DND-41 (cell line): ENCODE data around the gene GCC2.
A peak's percentile ranks its signal among the peaks of the same experiment; 100 is the strongest.

Experiments used
- ATAC-seq: fragments of 200-7000 bp; cut with Tn5 transposase; 3 replicates; pipeline ENCODE4 v1.9.1; 2021; ENCODE audit warnings: low read depth; ENCODE audit not compliant: insufficient read depth
- DNase-seq: peaks from one replicate; pipeline ENCODE4 v3.0.0-alpha.2; 2020
- H2AFZ ChIP-seq: 2 replicates; pipeline ENCODE4 v1.6.0; 2012; ENCODE audit warnings: low read depth, low read length
- H3K27ac ChIP-seq: 2 replicates; pipeline ENCODE4 v1.5.1; 2012; ENCODE audit warnings: low read length, inconsistent platforms
- H3K27me3 ChIP-seq: fragments of 200-600 bp; sonication (generic); 2 replicates; pipeline ENCODE4 v1.6.0; 2012; ENCODE audit warnings: low read length, mild to moderate bottlenecking, inconsistent platforms; ENCODE audit not compliant: insufficient read depth, poor library complexity
- H3K36me3 ChIP-seq: 2 replicates; pipeline ENCODE4 v1.5.1; 2012; ENCODE audit warnings: low read length, inconsistent platforms; ENCODE audit not compliant: insufficient read depth
- H3K4me1 ChIP-seq: 2 replicates; pipeline ENCODE4 v1.5.1; 2012; ENCODE audit warnings: mild to moderate bottlenecking, low read length; ENCODE audit not compliant: insufficient read depth
- H3K4me2 ChIP-seq: 2 replicates; pipeline ENCODE4 v1.6.0; 2012; ENCODE audit warnings: mild to moderate bottlenecking, moderate library complexity, low read length, inconsistent platforms; ENCODE audit not compliant: insufficient read depth
- H3K4me3 ChIP-seq, 2 experiments: fragments of 200-600 bp in 1 of 2; shearing (Covaris generic) in 1 of 2; 2 replicates each; pipeline ENCODE4 v1.5.1; 2012 to 2016; ENCODE audit warnings: inconsistent platforms in 2 of 2, low read length in 2 of 2, mild to moderate bottlenecking in 2 of 2, low read depth in 1 of 2, moderate library complexity in 1 of 2
- H3K79me2 ChIP-seq: 2 replicates; pipeline ENCODE4 v1.6.0; 2012; ENCODE audit warnings: low read length, inconsistent platforms; ENCODE audit not compliant: insufficient read depth
- H3K9ac ChIP-seq: 2 replicates; pipeline ENCODE4 v1.6.0; 2012; ENCODE audit warnings: low read depth, mild to moderate bottlenecking, inconsistent platforms, low read length, moderate library complexity
- H3K9me3 ChIP-seq: 2 replicates; pipeline ENCODE4 v1.5.1; 2012; ENCODE audit warnings: low read length, moderate library complexity, mild to moderate bottlenecking, inconsistent platforms; ENCODE audit not compliant: insufficient read depth, severe bottlenecking
- H4K20me1 ChIP-seq: 2 replicates; pipeline ENCODE4 v1.6.0; 2012; ENCODE audit warnings: low read length; ENCODE audit not compliant: insufficient read depth
- EZH2 ChIP-seq: IDR thresholded peaks from 3 replicates; pipeline ENCODE4 v1.6.1; 2012; ENCODE audit warnings: borderline replicate concordance, low read depth, mild to moderate bottlenecking, moderate library complexity, low read length, inconsistent platforms; ENCODE audit not compliant: severe bottlenecking
- TF ChIP-seq, protein P1 (sequence below): IDR thresholded peaks from 2 replicates; pipeline ENCODE4 v1.5.1; 2012; ENCODE audit warnings: borderline replicate concordance, low read length, moderate library complexity, mild to moderate bottlenecking; ENCODE audit not compliant: poor library complexity, severe bottlenecking; ENCODE audit errors: extremely low read depth

The GCC2 gene

DNA sequence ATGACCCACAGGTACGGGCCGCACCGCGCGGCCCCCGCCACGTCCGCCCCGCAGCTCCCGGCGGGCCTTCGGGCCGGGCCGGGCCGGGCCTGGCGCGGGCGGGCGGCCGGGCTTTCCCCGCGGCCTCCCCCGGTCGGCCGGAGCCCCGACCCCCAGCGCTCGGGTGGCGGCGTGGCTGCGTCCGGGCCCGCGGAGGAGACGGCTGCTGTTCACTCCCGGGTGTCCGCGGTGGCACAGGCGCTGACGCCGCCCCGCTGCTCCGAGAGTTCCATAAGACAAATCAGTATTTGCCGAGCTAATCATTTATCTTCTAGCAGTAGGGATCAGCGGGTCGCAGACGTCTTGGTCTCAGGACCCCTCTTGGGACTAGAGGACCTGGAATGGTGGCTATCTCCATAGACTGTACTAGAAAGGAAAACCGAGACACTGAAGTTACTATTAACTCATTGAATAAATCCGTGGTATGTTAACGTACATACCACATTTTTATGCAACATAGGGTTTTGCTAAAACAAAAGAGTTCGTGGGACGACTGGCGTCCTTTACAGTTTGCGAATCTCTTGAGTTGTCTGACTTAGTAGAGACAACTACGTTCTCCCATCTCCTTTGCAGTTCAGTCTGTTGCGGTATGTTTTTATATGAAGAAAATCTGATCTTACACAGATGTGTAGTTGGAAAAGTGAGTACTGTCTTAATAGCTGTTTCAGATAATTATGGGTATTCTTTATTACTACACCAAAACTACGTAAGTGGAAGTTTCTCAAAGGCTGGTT is 85.8 kb downstream of the GCC2 start:
- Histone ChIP-seq H4K20me1 (peaks cover 6% of the 10 kb centered on the region; the same call in 1 of the 2 replicates), H3K4me3 (peak overlapping the region; percentile 53 to 63), H3K9ac (peak overlapping the region; percentile 84), H3K9me3 (no peaks in the 10 kb centered on the region), H3K27me3 (no peaks in the 10 kb centered on the region), H3K4me1 (peaks cover 45% of the 10 kb centered on the region), H3K4me2 (peak overlapping the region; percentile 77), H3K79me2 (peaks cover 45% of the 10 kb centered on the region), H3K27ac (peak overlapping the region; percentile 67), H3K36me3 (no peaks in the 10 kb centered on the region; the same call in 1 of the 2 replicates), H2AFZ (peak overlapping the region; percentile 73)
- TF ChIP-seq, protein P1, sequence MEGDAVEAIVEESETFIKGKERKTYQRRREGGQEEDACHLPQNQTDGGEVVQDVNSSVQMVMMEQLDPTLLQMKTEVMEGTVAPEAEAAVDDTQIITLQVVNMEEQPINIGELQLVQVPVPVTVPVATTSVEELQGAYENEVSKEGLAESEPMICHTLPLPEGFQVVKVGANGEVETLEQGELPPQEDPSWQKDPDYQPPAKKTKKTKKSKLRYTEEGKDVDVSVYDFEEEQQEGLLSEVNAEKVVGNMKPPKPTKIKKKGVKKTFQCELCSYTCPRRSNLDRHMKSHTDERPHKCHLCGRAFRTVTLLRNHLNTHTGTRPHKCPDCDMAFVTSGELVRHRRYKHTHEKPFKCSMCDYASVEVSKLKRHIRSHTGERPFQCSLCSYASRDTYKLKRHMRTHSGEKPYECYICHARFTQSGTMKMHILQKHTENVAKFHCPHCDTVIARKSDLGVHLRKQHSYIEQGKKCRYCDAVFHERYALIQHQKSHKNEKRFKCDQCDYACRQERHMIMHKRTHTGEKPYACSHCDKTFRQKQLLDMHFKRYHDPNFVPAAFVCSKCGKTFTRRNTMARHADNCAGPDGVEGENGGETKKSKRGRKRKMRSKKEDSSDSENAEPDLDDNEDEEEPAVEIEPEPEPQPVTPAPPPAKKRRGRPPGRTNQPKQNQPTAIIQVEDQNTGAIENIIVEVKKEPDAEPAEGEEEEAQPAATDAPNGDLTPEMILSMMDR: no peak
- TF ChIP-seq EZH2: no peak
- peak; percentile 47 for DNase-seq
- peak; percentile 15; the same call in 2 of the 3 replicates for ATAC-seq

DNA sequence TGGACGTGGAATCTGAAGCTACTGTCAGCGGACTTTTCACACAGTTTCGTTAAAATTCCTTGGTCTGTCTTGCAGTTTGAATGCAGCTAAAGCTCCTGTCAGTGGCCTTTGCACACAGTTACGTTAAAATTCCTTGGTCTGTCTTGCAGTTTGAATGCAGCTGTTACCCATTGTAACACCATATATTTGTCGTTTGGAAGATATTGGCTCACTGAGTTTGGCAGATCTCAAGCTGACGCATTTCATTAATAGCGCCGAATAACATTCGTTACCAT is 86.3 kb downstream of the GCC2 start:
- Histone ChIP-seq H3K4me2 (peak overlapping the region; percentile 77), H3K4me1 (peaks cover 45% of the 10 kb centered on the region), H3K36me3 (no peaks in the 10 kb centered on the region; the same call in 1 of the 2 replicates), H2AFZ (peak overlapping the region; percentile 73; the same call in 1 of the 2 replicates), H3K27ac (no peak overlapping the region), H3K79me2 (peaks cover 47% of the 10 kb centered on the region), H3K4me3 (peak overlapping the region; percentile 53 to 63), H3K27me3 (no peaks in the 10 kb centered on the region), H3K9me3 (no peaks in the 10 kb centered on the region), H3K9ac (peak overlapping the region; percentile 84), H4K20me1 (peaks cover 6% of the 10 kb centered on the region; the same call in 1 of the 2 replicates)
- ATAC-seq (no peak), DNase-seq (no peak)
- TF ChIP-seq, protein P1: no peak
- no peak for TF ChIP-seq EZH2

DNA sequence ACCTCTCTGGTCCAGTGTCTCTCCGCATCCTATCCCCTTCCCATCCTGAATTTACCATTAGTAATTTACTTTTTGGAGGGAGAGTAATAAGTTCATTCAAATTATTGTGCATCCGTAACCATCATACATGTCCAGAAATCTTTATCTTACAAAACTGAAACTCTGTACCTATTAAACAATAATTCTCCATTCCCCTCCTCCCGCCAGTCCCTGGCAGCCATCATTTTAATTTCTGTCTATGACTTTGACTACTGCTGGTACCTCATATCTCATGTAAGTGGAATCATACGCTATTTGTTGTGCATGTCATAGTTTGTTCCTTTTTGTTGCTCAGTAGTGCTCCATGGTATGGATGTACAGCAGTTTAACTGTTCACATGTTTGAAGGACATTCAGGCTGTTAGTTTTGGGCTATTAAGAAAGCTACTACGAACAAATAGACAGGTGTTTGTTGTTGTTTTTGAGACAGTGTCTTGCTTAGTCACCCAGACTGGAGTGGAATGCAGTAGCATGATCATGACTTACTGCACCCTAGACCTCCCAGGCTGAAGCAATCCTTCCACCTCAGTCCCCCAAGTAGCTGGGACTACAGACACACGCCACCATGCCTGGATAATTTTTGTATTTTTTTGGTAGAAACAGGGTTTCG is 87.3 kb downstream of the GCC2 start:
- TF ChIP-seq, protein P1: no peak
- no peak for TF ChIP-seq EZH2
- peak overlapping the region; percentile 9; the same call in 1 of the 2 replicates for H3K9ac ChIP-seq
- no peak overlapping the region for H2AFZ ChIP-seq
- ATAC-seq (no peak), DNase-seq (no peak)
- peaks cover 47% of the 10 kb centered on the region for H3K79me2 ChIP-seq
- H3K27me3 ChIP-seq: no peaks in the 10 kb centered on the region
- no peak overlapping the region; a peak in 1 of 4 replicates for H3K4me3 ChIP-seq
- no peak overlapping the region for H3K27ac ChIP-seq
- H3K4me1 ChIP-seq: peaks cover 43% of the 10 kb centered on the region
- no peaks in the 10 kb centered on the region; the same call in 1 of the 2 replicates for H3K36me3 ChIP-seq
- no peaks in the 10 kb centered on the region for H3K9me3 ChIP-seq
- H3K4me2 ChIP-seq: peak overlapping the region; percentile 77
- H4K20me1 ChIP-seq: peaks cover 6% of the 10 kb centered on the region; the same call in 1 of the 2 replicates
